Activated effector memory CD4-positive, alpha-beta T cell treated with Interleukin-2 at 50 U/mL for 16 hours (primary cell): ENCODE results near the gene FLII.
A peak's percentile ranks its signal among the peaks of the same experiment; 100 is the strongest.
"Not testable (repeated sequence)": the region's sequence is repeated elsewhere in the genome, so short reads cannot be mapped to it uniquely, and the experiment has no call there.

Experiments used
- DNase-seq: peaks from one replicate; pipeline ENCODE4 v3.0.0-alpha.2; 2020

The FLII gene

GRCh38 chr17:18258356-18259038, at the start of gene FLII:
TSS of gene FLII (minus strand) at chr17:18258738. CDS start at chr17:18258690, 48 bp downstream.
- peak; percentile 46 for DNase-seq

DNA sequence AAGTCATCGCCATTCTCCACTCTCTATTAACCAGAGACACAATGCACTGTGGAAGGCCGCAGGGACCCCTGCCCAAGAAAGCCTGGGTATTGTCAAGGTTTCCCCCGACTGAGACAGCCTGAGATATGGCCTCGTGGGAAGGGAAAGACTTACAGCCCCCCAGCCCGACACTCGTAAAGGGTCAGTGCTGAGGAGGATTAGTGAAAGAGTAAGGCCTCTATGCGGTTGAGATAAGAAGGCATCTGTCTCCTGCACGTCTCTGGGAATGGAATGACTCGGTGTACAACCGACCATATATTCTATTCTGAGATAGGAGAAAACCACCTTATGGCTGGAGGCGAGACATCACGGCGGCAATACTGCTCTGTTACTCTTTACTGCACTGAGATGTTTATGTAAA, 44.7 kb upstream of the FLII start:
- not testable (repeated sequence) for DNase-seq

GRCh38 chr17:18300725-18301480, 42.4 kb upstream of the FLII start:
- DNase-seq = no peak

- not testable (repeated sequence) for DNase-seq
These were observed 39.5 kb upstream of the FLII start for GRCh38 chr17:18298061-18298460.

DNA sequence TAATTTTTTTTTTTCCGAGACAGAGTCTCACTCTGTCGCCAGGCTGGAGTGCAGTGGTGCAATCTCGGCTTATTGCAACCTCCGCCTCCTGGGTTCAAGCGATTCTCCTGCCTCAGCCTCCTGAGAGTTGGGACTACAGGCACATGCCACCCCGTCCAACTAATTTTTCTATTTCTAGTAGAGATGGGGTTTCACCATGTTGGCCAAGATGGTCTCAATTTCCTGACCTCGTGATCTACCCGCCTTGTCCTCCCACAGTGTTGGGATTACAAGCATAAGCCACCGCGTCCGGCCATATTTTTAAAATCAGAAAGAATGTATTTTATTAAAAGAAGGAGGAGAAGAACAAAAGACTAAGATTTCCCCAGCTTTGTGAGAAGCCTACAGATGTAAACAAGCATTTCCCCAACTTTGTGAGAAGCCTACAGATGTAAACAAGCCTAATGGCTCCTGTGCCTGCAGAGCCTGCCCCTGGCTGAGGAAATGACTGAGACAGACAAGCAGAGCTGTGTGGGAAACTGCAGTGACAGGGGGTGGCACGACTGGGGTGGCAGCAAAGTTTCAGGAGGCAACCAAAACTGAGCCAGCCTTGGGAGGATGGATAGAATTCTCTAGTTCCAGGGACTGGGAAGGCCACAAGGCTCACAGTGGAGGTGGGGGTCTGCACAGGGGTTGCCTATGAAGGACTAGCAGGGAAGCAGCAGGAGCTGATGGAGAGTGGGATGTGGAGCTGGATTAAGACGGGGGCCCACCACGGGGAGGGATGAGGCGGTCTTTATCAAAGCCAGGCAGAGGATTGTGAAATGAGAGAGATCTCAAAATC, 33.4 kb upstream of the FLII start:
- DNase-seq = no peak

DNA sequence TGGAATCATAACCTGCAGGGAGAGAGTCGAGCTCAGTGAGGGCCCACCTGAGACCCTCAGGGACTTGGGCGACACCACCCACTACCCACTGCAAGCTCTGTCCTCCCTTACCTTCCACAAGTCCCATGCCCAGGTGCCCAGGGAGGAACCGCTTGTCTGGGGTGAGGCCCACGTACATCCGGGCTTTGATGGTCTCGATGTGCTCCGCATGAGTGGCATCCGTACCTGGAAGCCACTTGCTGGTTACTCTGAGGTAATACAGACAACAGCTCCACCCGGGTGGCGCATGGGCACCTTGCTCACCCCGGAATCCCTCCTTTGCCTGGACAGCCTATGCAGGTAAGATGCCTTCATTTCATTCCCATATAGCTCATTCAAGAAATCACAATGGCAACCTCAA, 26.8 kb upstream of the FLII start:
- DNase-seq = no peak

- no peak for DNase-seq
These were observed 23.2 kb upstream of the FLII start for GRCh38 chr17:18281788-18282187.

DNA sequence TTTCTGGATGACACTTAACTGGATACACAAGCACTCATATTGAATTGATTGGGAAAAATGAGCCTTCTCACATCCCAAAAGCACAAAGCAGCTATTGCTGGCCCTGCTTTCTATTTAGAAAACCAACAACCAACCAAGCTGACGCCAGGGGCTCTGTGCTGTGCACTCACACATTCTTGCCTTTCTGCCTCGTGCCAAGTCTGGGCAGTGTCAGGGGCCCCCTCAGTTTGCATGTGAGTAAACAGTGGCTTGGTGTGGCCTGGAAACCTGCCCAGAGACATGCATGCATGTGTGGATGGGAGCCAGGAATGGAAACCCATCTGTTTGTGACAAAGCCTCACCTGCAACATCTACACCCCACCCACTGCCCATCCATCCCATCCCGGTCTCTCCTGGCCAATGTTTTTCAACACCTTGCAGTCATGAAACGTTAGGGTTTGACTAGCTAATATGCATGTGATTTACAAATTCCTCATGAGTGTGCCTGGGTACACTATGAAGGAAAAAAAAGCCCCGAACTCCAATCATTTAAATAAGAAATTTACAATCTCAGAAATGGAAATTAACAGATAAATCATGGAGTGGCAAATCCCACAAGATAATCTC, 22.3 kb upstream of the FLII start:
- no peak for DNase-seq

DNA sequence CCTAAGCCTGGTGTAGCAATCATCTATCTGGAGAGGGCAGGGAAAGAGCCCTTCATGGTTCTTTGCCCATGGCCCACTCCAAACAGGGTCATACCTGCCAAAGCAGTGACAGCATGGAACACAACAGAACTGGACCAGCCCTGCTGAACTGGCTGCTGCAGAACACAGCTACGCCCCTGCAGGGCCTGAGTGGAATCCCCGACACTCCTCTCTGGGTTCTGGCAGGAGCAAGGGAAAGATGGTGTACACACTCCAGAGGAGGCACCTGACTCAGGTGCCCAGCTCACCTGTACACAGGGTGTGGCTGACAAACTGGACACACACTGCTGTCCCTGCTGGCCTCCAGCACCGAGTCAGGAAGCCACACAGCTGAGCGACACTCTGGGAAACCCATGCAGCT, 21.7 kb upstream of the FLII start:
- DNase-seq = no peak

GRCh38 chr17:18278867-18279266, 20.3 kb upstream of the FLII start:
- DNase-seq = no peak

DNA sequence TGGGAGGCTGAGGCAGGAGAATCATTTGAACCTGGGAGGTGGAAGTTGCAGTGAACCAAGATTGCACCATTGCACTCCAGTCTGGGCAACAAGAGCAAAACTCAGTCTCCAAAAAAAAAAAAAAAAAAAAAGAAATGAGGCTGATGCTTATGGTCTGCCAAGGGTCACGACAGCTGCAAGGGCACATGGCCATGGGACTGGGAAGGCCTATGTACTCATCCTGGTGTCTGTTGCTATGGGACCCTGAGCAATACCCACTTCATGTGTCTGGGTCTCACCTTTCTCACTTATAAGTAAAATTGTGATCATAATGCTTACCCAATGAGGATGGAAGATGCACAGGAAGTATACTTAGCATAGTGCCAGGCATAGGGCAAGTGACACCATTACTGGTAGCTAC, 18.5 kb upstream of the FLII start:
- DNase-seq = no peak

- no peak for DNase-seq
These were observed 11.8 kb upstream of the FLII start for GRCh38 chr17:18270046-18270931.

DNA sequence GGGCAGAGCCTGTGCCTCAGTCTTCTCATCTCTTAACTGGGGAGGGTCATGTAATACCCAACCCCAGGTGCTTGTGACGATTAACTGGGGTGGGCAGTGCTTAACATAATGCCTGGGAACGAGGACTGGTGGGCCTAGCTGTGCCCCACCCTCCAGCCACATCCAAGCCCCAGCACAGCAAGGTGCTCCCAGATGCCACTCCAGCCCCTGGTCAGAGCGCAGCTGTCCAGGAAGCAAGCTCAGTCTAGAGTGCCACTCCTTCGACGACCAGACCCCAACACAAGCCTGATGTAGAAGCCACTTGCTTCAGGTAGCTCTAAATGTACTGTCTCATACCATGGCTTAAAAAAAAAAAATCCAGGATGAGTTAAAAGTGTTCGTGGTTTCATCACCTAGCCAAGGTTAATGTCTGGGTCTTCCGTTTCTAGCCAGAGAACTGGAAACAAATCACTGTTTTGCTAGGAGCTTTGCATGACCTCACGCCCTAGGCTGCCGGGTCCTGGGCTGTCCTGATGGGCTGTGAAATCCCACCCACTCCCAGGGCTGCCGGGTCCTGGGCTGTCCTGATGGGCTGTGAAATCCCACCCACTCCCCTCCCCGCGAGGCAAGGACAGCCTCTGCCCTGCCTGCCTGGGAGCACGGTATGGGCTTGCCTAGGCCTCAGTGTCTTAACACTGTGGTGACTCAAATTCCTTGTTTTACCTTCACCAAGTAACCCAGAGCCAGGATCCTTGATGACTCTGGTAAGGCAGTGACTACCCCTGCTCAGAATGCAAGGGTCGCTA, 9.6 kb upstream of the FLII start:
- DNase-seq = no peak

DNA sequence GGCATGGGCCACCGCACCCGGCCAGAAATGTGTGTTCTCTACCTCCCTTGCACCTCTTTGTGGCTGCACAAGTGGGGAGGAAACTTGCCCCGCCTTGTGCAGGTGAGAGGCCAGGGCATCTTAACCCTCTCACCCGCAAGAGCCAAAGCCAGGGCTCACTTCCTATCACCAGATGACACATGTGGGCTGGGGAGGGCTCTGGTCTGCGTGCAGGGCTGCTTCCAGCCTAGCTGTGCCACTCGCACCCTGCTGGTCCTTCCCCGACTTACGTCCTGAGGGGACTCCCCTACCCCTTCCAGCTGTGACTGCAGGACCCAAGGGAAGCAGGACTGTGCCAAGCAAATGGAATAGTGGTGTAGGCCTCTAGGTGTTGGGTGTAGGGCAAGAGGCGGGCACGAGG, 8.8 kb upstream of the FLII start:
- no peak for DNase-seq

GRCh38 chr17:18263885-18264682, 5.5 kb upstream of the FLII start:
- no peak for DNase-seq

DNA sequence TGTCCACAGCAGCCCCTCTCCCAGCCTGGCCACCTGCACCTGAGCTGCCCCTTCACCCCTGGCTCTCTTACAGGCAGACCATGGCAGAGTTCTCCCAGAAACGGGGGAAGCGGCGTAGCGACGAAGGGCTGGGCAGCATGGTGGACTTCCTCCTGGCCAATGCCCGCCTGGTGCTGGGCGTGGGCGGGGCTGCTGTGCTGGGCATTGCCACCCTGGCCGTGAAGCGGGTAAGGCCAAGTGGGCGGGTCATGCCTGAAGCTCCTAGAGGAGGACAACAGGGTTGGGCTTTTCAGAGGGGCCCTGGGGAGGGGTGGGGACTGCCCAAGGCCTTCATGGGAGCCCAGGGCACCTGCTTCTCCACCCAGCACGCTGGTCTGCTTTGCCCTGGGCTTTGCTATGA, 4.1 kb upstream of the FLII start:
- DNase-seq = no peak

GRCh38 chr17:18262111-18262510, 3.6 kb upstream of the FLII start:
- DNase-seq = no peak

DNA sequence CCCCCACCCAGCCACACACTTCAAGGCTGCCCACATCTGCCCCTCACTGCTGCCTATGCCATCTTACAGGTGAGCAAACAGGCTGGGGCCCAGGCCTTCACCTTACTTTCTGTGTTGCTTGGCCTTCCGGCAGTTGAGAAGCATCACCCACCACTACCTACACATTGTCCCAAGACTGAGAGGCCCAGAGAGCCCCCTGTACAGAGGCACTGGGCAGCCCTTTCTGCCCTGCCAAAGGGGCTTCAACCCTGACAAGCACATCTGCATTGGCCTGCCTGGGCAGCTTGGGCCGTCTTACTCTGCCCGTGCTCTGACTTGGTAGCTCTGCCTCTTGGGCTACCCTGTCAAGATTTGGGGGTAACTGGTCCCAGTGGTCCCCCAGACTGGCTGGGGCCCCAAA, 3.1 kb upstream of the FLII start:
- no peak for DNase-seq

DNA sequence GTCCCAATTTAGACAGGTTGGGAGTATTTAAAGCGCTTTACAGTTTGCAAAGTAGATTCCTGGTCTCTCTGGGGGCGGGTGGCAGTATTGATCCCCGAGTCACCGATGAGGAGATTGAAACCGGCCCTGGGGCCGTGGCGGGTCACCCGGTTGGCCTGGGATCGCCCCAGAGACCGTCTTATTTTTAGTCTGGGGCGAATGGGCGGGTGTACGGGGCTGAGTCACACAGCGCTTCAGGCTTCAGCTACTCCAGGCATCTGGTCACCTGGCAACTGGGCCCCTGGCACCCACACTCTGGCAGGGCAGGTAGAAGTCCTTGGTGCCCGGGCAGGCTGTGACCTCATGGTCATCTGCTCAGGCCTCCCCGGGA, 2.6 kb upstream of the FLII start:
- DNase-seq = no peak

DNA sequence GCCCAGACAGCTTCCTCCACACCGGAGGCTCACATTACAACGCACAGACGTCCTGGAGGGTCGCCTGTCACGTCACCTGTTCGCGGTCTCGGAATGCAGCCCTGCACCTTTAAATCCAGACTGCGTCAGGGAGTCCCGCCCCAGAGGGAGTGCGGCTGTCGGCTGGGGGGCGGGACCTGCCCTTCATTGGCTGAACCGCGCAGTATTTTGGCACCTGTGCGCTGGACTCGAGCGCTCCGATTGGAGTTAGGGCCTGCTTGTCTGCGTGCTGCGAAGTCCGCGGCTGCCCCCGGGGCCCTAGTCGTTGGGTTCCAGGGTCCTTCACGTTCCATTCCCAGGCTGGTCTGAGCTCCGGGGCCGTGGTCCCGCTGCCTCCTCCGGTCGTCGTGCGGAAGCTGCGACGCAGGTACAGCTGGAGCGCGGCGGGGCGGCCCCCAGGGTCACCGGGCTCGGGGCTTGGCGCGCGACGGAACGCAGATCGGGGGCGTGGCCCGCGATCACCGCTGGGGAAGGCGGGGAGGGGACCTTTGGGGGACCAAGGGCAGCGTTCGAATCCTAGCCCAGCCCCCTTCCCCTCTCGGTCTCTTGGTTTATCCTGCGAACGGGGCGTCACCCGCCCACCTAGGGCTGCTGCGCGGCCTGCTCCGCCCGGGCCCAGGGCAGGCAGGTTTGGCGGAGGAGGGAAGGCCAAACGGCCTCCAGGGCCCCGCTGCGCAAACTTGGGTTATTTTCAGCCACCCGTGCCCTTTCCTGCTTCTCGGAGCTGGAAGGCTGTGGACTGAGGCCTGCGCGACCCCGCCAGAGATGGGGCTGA, 2.0 kb upstream of the FLII start, which contains the start of gene MIEF2:
Gene MIEF2, plus strand, starts transcription at position 331 of the 814 bp plus-strand sequence. CDS start 2,059 bp downstream, outside the sequence.
- DNase-seq = peak; percentile 90
